ENCODE data around the gene DOCK2. TPM values are rescaled to one million over a fixed set of nuclear protein-coding genes. Genes with fewer than 3 reads are reported as not detected.

The DOCK2 gene
- total RNA-seq, 4 donors from 2014 or later: 0.32 to 5.3 (median 2.7) TPM

- H3K9me3 ChIP-seq: no peaks in the 10 kb centered on the region
- H3K27ac ChIP-seq: no peak overlapping the region
- H3K36me3 ChIP-seq: no peaks in the 10 kb centered on the region
- in situ Hi-C loops (cut with MboI; ENCODE audit: low sequenced_read_pairs in 4 of 4) (no loop called here), intact Hi-C loops (cut with DNase I; ENCODE audit: low total_unique reads) (no loop called here)
- H3K4me3 ChIP-seq: no peak overlapping the region
- ATAC-seq (no peak), DNase-seq (no peak)
- no peak for TF ChIP-seq CTCF (IDR thresholded peaks at IDR 0.05 in 4 of 5, conservative IDR thresholded peaks at IDR 0.05 in 1 of 5)
- no peak for TF ChIP-seq POLR2A (IDR thresholded peaks at IDR 0.05)
- no peaks in the 10 kb centered on the region for H3K27me3 ChIP-seq
- no peaks in the 10 kb centered on the region for H3K4me1 ChIP-seq
Observed at GRCh38 chr5:169864483-169864882, 227.4 kb downstream of the DOCK2 start.

GRCh38 chr5:169867347-169867746, 230.3 kb downstream of the DOCK2 start:
- Histone ChIP-seq H3K4me3 (no peak overlapping the region), H3K9me3 (no peaks in the 10 kb centered on the region), H3K36me3 (no peaks in the 10 kb centered on the region), H3K27ac (no peak overlapping the region), H3K27me3 (no peaks in the 10 kb centered on the region), H3K4me1 (no peaks in the 10 kb centered on the region)
- DNase-seq (no peak), ATAC-seq (no peak)
- intact Hi-C loops (cut with DNase I; ENCODE audit: low total_unique reads): no loop called here
- in situ Hi-C loops (cut with MboI; ENCODE audit: low sequenced_read_pairs in 4 of 4): no loop called here
- TF ChIP-seq CTCF (IDR thresholded peaks at IDR 0.05 in 4 of 5, conservative IDR thresholded peaks at IDR 0.05 in 1 of 5) (no peak), POLR2A (IDR thresholded peaks at IDR 0.05) (no peak)

GRCh38 chr5:169869066-169869465, 232.0 kb downstream of the DOCK2 start:
- H3K36me3 ChIP-seq: no peaks in the 10 kb centered on the region
- H3K27ac ChIP-seq: no peak overlapping the region
- intact Hi-C loops (cut with DNase I; ENCODE audit: low total_unique reads): no loop called here
- DNase-seq: no peak
- ATAC-seq: no peak
- TF ChIP-seq CTCF (IDR thresholded peaks at IDR 0.05 in 4 of 5, conservative IDR thresholded peaks at IDR 0.05 in 1 of 5) (no peak), POLR2A (IDR thresholded peaks at IDR 0.05) (no peak)
- no peaks in the 10 kb centered on the region for H3K4me1 ChIP-seq
- H3K4me3 ChIP-seq: no peak overlapping the region
- in situ Hi-C loops (cut with MboI; ENCODE audit: low sequenced_read_pairs in 4 of 4): no loop called here
- no peaks in the 10 kb centered on the region for H3K27me3 ChIP-seq
- no peaks in the 10 kb centered on the region for H3K9me3 ChIP-seq

- H3K36me3 ChIP-seq: no peaks in the 10 kb centered on the region
Observed at GRCh38 chr5:169870211-169870610, 233.1 kb downstream of the DOCK2 start.

More at GRCh38 chr5:169870211-169870610, 233.1 kb downstream of the DOCK2 start:
- Histone ChIP-seq H3K9me3 (no peaks in the 10 kb centered on the region), H3K27me3 (no peaks in the 10 kb centered on the region), H3K27ac (no peak overlapping the region), H3K4me1 (no peaks in the 10 kb centered on the region), H3K4me3 (no peak overlapping the region)
- TF ChIP-seq POLR2A (IDR thresholded peaks at IDR 0.05) (no peak), CTCF (IDR thresholded peaks at IDR 0.05 in 4 of 5, conservative IDR thresholded peaks at IDR 0.05 in 1 of 5) (no peak)
- no peak for DNase-seq
- intact Hi-C loops (cut with DNase I; ENCODE audit: low total_unique reads): no loop called here
- ATAC-seq: no peak
- in situ Hi-C loops (cut with MboI; ENCODE audit: low sequenced_read_pairs in 4 of 4): no loop called here
